PC-3 (cell line): ENCODE data around the gene R3HDM4.
"Not testable (repeated sequence)": the region's sequence is repeated elsewhere in the genome, so short reads cannot be mapped to it uniquely, and the experiment has no call there.

Experiments
- CTCF ChIP-seq: fragments of 300-600 bp; sonication (generic); conservative IDR thresholded peaks from 2 replicates; pipeline ENCODE4 v1.5.1; 2017; ENCODE audit warnings: antibody characterized with exemption, low read depth, mild to moderate bottlenecking, low read length
- EZH2 ChIP-seq: fragments of 300-600 bp; sonication (generic); IDR thresholded peaks from one replicate; pipeline ENCODE4 v1.6.1; 2017; ENCODE audit warnings: antibody characterized with exemption, mild to moderate bottlenecking, low read length; ENCODE audit not compliant: unreplicated experiment
- EZH2phosphoT487 ChIP-seq: fragments of 300-600 bp; sonication (generic); IDR thresholded peaks from 2 replicates; pipeline ENCODE4 v1.6.1; 2018; ENCODE audit warnings: mild to moderate bottlenecking, antibody characterized with exemption, low read length, borderline replicate concordance

DNA sequence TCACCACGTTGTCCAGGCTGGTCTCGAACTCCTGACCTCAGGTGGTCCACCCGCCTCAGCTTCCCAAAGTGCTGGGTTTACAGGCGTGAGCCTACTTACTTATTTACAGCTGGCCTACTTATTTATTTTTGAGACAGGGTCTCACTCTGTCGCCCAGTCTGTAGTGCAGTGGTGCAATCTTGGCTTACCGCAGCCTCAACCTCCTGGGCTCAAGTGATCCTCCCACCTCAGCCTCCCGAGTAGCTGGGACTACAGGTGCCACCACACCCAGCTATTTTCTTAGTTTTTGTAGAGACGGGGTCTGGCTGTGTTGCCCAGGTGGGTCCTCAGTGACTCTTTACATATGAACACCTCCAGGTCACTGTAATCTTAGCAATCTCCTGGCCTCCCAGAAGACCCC, 63.8 kb downstream of the R3HDM4 start:
- not testable (repeated sequence) for TF ChIP-seq CTCF, EZH2, EZH2phosphoT487
